ENCODE measurements around the gene PES1. TPM values are rescaled to one million over a fixed set of nuclear protein-coding genes. Genes with fewer than 3 reads are reported as not detected.

The PES1 gene
- polyA plus RNA-seq, 4 donors, result 65.8 to 74.7 (median 72.1) TPM

Other genes starting within 250 kb of the PES1 start
- 100 to 1,000 TPM; 141 to 175 (median 162) TPM for gene SF3A1, start 235.0 kb downstream of the PES1 start, polyA plus RNA-seq (ENCODE audit: insufficient read length in 4 of 4)
- 1 to 10 TPM; 4.9 to 7.6 (median 5.3) TPM for gene CCDC157, start 234.9 kb downstream of the PES1 start, polyA plus RNA-seq (ENCODE audit: insufficient read length in 4 of 4)
- 10 to 100 TPM; 18.3 to 22.9 (median 21.8) TPM for gene RNF215, start 204.5 kb downstream of the PES1 start, polyA plus RNA-seq (ENCODE audit: insufficient read length in 4 of 4)
- gene SEC14L2, start 194.9 kb downstream of the PES1 start, polyA plus RNA-seq (ENCODE audit: insufficient read length in 4 of 4), result 1 to 10 TPM; 4.0 to 7.3 (median 6.1) TPM
- gene MTFP1, start 166.1 kb downstream of the PES1 start, polyA plus RNA-seq (ENCODE audit: insufficient read length in 4 of 4), result 10 to 100 TPM in 1 of 4 donors, 1 to 10 TPM in 3; 7.3 to 14.1 (median 7.8) TPM
- gene SEC14L3, start 119.9 kb downstream of the PES1 start, polyA plus RNA-seq (ENCODE audit: insufficient read length in 4 of 4), result under 1 TPM in 1 of 4 donors, not detected in 3; 0.05 TPM
- under 1 TPM; 0.33 to 0.71 (median 0.52) TPM for gene SEC14L4, start 86.2 kb downstream of the PES1 start, polyA plus RNA-seq (ENCODE audit: insufficient read length in 4 of 4)
- 1 to 10 TPM; 4.6 to 9.5 (median 7.8) TPM for gene SEC14L6, start 45.2 kb downstream of the PES1 start, polyA plus RNA-seq (ENCODE audit: insufficient read length in 4 of 4)
- 10 to 100 TPM; 25.3 to 42.8 (median 27.1) TPM for gene GAL3ST1, start 17.2 kb downstream of the PES1 start, polyA plus RNA-seq (ENCODE audit: insufficient read length in 4 of 4)
- gene TCN2, start 15.3 kb upstream of the PES1 start, polyA plus RNA-seq (ENCODE audit: insufficient read length in 4 of 4), result 10 to 100 TPM; 53.8 to 70.3 (median 56.0) TPM
- gene SLC35E4, start 43.9 kb upstream of the PES1 start, polyA plus RNA-seq (ENCODE audit: insufficient read length in 4 of 4), result 1 to 10 TPM; 1.1 to 2.3 (median 1.8) TPM
- 1 to 10 TPM; 5.7 to 7.7 (median 6.5) TPM for gene DUSP18, start 76.0 kb upstream of the PES1 start, polyA plus RNA-seq (ENCODE audit: insufficient read length in 4 of 4)
- gene OSBP2, start 103.0 kb upstream of the PES1 start, polyA plus RNA-seq (ENCODE audit: insufficient read length in 4 of 4), result 1 to 10 TPM; 4.9 to 6.8 (median 6.2) TPM